IMR-90 (cell line): ENCODE measurements around the gene FAM78B. TPM values are rescaled to one million over a fixed set of nuclear protein-coding genes. Genes with fewer than 3 reads are reported as not detected.

Source experiments
- ATAC-seq: fragments of 200-7000 bp; cut with Tn5 transposase; 2 replicates; pipeline ENCODE4 v1.9.1; 2020; ENCODE audit warnings: low read depth, mild to moderate bottlenecking, moderate library complexity
- BruUV-seq: library from RNA; stranded (reverse); fragments of 400-500 nt; replicated peaks from 2 replicates; lab custom pipeline; 2021; lab: Mats Ljungman, UMichigan
- CTCF ChIA-PET: fragments of 300-600 bp; formaldehyde crosslinking; extraction: SDS; loops from one replicate; lab custom pipeline; 2021; ENCODE audit warnings: antibody characterized with exemption; lab: Yijun Ruan, JAX
- POLR2A ChIA-PET: fragments of 300-600 bp; sonication (Branson Sonifier 250); formaldehyde crosslinking; loops from one replicate; lab custom pipeline; 2022; ENCODE audit warnings: antibody characterized with exemption; ENCODE audit not compliant: unreplicated experiment; lab: Charles Lee
- DNase-seq: peaks from one replicate; pipeline ENCODE4 v3.0.0; 2013
- H2AFZ ChIP-seq: replicated peaks from 2 replicates; pipeline ENCODE3; 2013; ENCODE audit warnings: low read length, mild to moderate bottlenecking; ENCODE audit not compliant: poor library complexity
- H2AK5ac ChIP-seq: 2 replicates; pipeline ENCODE4 v1.6.1; 2013; ENCODE audit warnings: low read depth, low read length, inconsistent platforms
- H2AK9ac ChIP-seq: replicated peaks from 2 replicates; pipeline ENCODE3; 2013; ENCODE audit warnings: mild to moderate bottlenecking, low read depth, low read length, moderate library complexity; ENCODE audit not compliant: poor library complexity
- H2BK120ac ChIP-seq: 2 replicates; pipeline ENCODE4 v1.6.1; 2013; ENCODE audit warnings: low read depth, low read length, inconsistent platforms
- H2BK15ac ChIP-seq: 3 replicates; pipeline ENCODE4 v1.6.1; 2013; ENCODE audit warnings: low read depth, low read length, inconsistent platforms
- H2BK20ac ChIP-seq: 2 replicates; pipeline ENCODE4 v1.6.1; 2013; ENCODE audit warnings: low read depth, mild to moderate bottlenecking, inconsistent platforms, low read length, moderate library complexity
- H2BK5ac ChIP-seq: 2 replicates; pipeline ENCODE4 v1.6.1; 2013; ENCODE audit warnings: mild to moderate bottlenecking, low read depth, low read length, inconsistent platforms; ENCODE audit not compliant: poor library complexity, severe bottlenecking
- H3K14ac ChIP-seq: replicated peaks from 2 replicates; pipeline ENCODE4 v1.6.1; 2013; ENCODE audit warnings: low read depth, low read length, inconsistent platforms
- H3K18ac ChIP-seq: 2 replicates; pipeline ENCODE4 v1.6.1; 2013; ENCODE audit warnings: low read depth, low read length, control low read depth
- H3K23ac ChIP-seq: 2 replicates; pipeline ENCODE4 v1.6.1; 2013; ENCODE audit warnings: low read depth, low read length, inconsistent platforms
- H3K27ac ChIP-seq: 2 replicates; pipeline ENCODE4 v1.5.1; 2013; ENCODE audit warnings: mild to moderate bottlenecking, control low read depth, low read length; ENCODE audit not compliant: insufficient read depth
- H3K27me3 ChIP-seq: 2 replicates; pipeline ENCODE4 v1.6.1; 2013; ENCODE audit warnings: low read length; ENCODE audit not compliant: control insufficient read depth, insufficient read depth
- H3K36me3 ChIP-seq: 2 replicates; pipeline ENCODE4 v1.6.1; 2013; ENCODE audit warnings: low read length, mixed read lengths; ENCODE audit not compliant: control insufficient read depth, insufficient read depth
- H3K4ac ChIP-seq: 2 replicates; pipeline ENCODE4 v1.6.1; 2013; ENCODE audit warnings: low read depth, low read length, inconsistent platforms
- H3K4me1 ChIP-seq: 2 replicates; pipeline ENCODE4 v1.6.1; 2013; ENCODE audit warnings: low read length, mixed read lengths; ENCODE audit not compliant: control insufficient read depth, insufficient read depth
- H3K4me2 ChIP-seq: 2 replicates; pipeline ENCODE4 v1.6.1; 2013; ENCODE audit warnings: low read depth, mild to moderate bottlenecking, control low read depth, low read length, moderate library complexity
- H3K4me3 ChIP-seq: 2 replicates; pipeline ENCODE4 v1.5.1; 2013; ENCODE audit warnings: low read depth, mild to moderate bottlenecking, control low read depth, low read length, moderate library complexity; ENCODE audit not compliant: insufficient read depth
- H3K56ac ChIP-seq: 2 replicates; pipeline ENCODE4 v1.6.1; 2013; ENCODE audit warnings: low read length, inconsistent platforms; ENCODE audit not compliant: insufficient read depth; ENCODE audit errors: extremely low read depth
- H3K79me1 ChIP-seq, 2 experiments: 2 replicates each; pipeline ENCODE4 v1.6.1; 2013; ENCODE audit warnings: low read length in 2 of 2, inconsistent platforms in 1 of 2, low read depth in 1 of 2
- H3K9ac ChIP-seq: 2 replicates; pipeline ENCODE4 v1.6.1; 2013; ENCODE audit warnings: low read depth, low read length, control low read depth
- H3K9me1 ChIP-seq: 2 replicates; pipeline ENCODE4 v1.6.1; 2013; ENCODE audit warnings: low read length, inconsistent platforms; ENCODE audit not compliant: insufficient read depth
- H3K9me3 ChIP-seq: 2 replicates; pipeline ENCODE4 v1.6.1; 2013; ENCODE audit warnings: low read length; ENCODE audit not compliant: control insufficient read depth, insufficient read depth
- H4K20me1 ChIP-seq: 2 replicates; pipeline ENCODE4 v1.6.1; 2013; ENCODE audit warnings: low read length, inconsistent platforms; ENCODE audit not compliant: insufficient read depth
- H4K5ac ChIP-seq: 2 replicates; pipeline ENCODE4 v1.6.1; 2013; ENCODE audit warnings: mild to moderate bottlenecking, low read depth, low read length, control low read depth
- H4K8ac ChIP-seq, 2 experiments: 2 replicates each; pipeline ENCODE4 v1.6.1; 2013; ENCODE audit warnings: low read depth in 2 of 2, low read length in 2 of 2, control low read depth in 1 of 2, inconsistent platforms in 1 of 2
- H4K91ac ChIP-seq: 2 replicates; pipeline ENCODE4 v1.6.1; 2013; ENCODE audit warnings: low read depth, low read length, inconsistent platforms; ENCODE audit not compliant: insufficient read depth
- CHD1 ChIP-seq: IDR thresholded peaks from 2 replicates; pipeline ENCODE4 v1.6.1; 2012; ENCODE audit warnings: low read depth, low read length, improper control_type of control experiment
- ELK1 ChIP-seq: fragments of 150-350 bp; IDR thresholded peaks from 2 replicates; pipeline ENCODE4 v1.6.1; 2016; ENCODE audit warnings: low read depth, mild to moderate bottlenecking, low read length, moderate library complexity, borderline replicate concordance
- POLR2A ChIP-seq: IDR thresholded peaks from 2 replicates; pipeline ENCODE4 v1.6.1; 2012; ENCODE audit warnings: mild to moderate bottlenecking, low read depth, low read length
- RCOR1 ChIP-seq: IDR thresholded peaks from 2 replicates; pipeline ENCODE4 v1.6.1; 2012; ENCODE audit warnings: mild to moderate bottlenecking, low read length, improper control_type of control experiment; ENCODE audit not compliant: insufficient replicate concordance
- dilution Hi-C: fragments of 300-500 bp; cut with HindIII; formaldehyde crosslinking; loops from one replicate; pipeline ENCODE4 v1.14.3; 2018; ENCODE audit warnings: low sequenced_read_pairs; ENCODE audit not compliant: unreplicated experiment
- in situ Hi-C: fragments of 300-500 bp; cut with MboI; formaldehyde crosslinking; loops from 3 replicates; pipeline ENCODE4 v1.14.3; 2019; ENCODE audit warnings: low sequenced_read_pairs, inconsistent platforms, mixed read lengths
- intact Hi-C: fragments of 100-400 bp; cut with micrococcal nuclease; formaldehyde crosslinking; loops from 2 replicates; pipeline ENCODE4 v1.10.0; 2022
- polyA plus RNA-seq, 3 experiments: library from polyadenylated mRNA; depleted of rRNA; stranded (reverse); fragments of >200 nt; gene quantifications; 2 replicates each; pipeline ENCODE4 v1.2.3, GENCODE V29; 2012; ENCODE audit warnings: low replicate concordance in 1 of 3
- total RNA-seq: library from RNA; depleted of rRNA; stranded (reverse); fragments of >200 nt; gene quantifications from 2 replicates; pipeline ENCODE4 v1.2.3, GENCODE V29; 2012

FAM78B gene
- total and polyA plus RNA-seq, 2 of the 4 experiments (the other 2 are of a cell fraction), result under 0.01 to 0.12 TPM

- intact Hi-C loops, result no loop called here
Observed at GRCh38 chr1:166141969-166142368, 24.8 kb downstream of the FAM78B start.

More at GRCh38 chr1:166141969-166142368, 24.8 kb downstream of the FAM78B start:
- Histone ChIP-seq H2BK120ac (no peak overlapping the region), H3K9me3 (peaks cover 9% of the 10 kb centered on the region), H3K27ac (no peak overlapping the region), H3K36me3 (no peaks in the 10 kb centered on the region), H4K5ac (no peak overlapping the region), H4K8ac (no peak overlapping the region), H3K79me1 (no peaks in the 10 kb centered on the region), H3K27me3 (no peaks in the 10 kb centered on the region), H4K20me1 (no peaks in the 10 kb centered on the region), H3K23ac (no peak overlapping the region), H3K9ac (no peak overlapping the region), H3K4ac (no peak overlapping the region), H3K18ac (no peak overlapping the region), H2BK5ac (no peak overlapping the region), H2AK9ac (no peak overlapping the region), H3K9me1 (no peaks in the 10 kb centered on the region), H2AK5ac (no peak overlapping the region), H3K4me3 (no peak overlapping the region), H3K4me1 (no peaks in the 10 kb centered on the region), H2AFZ (no peak overlapping the region), H2BK20ac (no peak overlapping the region), H2BK15ac (no peak overlapping the region), H3K14ac (no peak overlapping the region), H4K91ac (no peak overlapping the region), H3K4me2 (no peak overlapping the region), H3K56ac (no peak overlapping the region)
- no TSS peak for BruUV-seq
- in situ Hi-C loops (no loop called here), dilution Hi-C loops (no loop called here)
- ATAC-seq, result no peak
- TF ChIP-seq POLR2A (no peak), CHD1 (no peak), ELK1 (no peak), RCOR1 (no peak)
- POLR2A ChIA-PET, result no interaction called here
- no peak for DNase-seq
- CTCF ChIA-PET, result no interaction called here
